Kidney (tissue), 14 donors: ENCODE data around the gene WASF2. TPM values are rescaled to one million over a fixed set of nuclear protein-coding genes. Genes with fewer than 3 reads are reported as not detected.

Experiments
- DNase-seq, 5 donors: peaks; one replicate each; pipeline ENCODE4 v3.0.0-alpha.2; 2013 to 2020
- FAIRE-seq: peaks from 2 replicates; lab custom pipeline; 2012; peaks lifted over from hg19 to GRCh38; lab: Jason Lieb, UNC
- H3K27ac ChIP-seq, 2 donors: one replicate each; pipeline ENCODE4 v1.7.0; 2013; ENCODE audit warnings: low read depth in 2 of 2, low read length in 2 of 2, inconsistent platforms in 1 of 2
- H3K27me3 ChIP-seq: one replicate; pipeline ENCODE4 v1.7.1; 2013; ENCODE audit warnings: low read length, inconsistent platforms; ENCODE audit not compliant: control insufficient read depth, insufficient read depth
- H3K36me3 ChIP-seq, 3 donors: one replicate each; pipeline versions ENCODE4 v1.7.0 to v1.7.1; 2013; ENCODE audit warnings: low read length in 3 of 3, control low read depth in 1 of 3, inconsistent platforms in 1 of 3; ENCODE audit not compliant: insufficient read depth in 3 of 3, control insufficient read depth in 2 of 3
- H3K4me1 ChIP-seq, 3 donors: one replicate each; pipeline versions ENCODE4 v1.7.0 to v1.7.1; 2013; ENCODE audit warnings: low read length in 3 of 3, inconsistent platforms in 1 of 3, low read depth in 1 of 3; ENCODE audit not compliant: control insufficient read depth in 2 of 3, insufficient read depth in 2 of 3
- H3K4me3 ChIP-seq, 3 donors: one replicate each; pipeline versions ENCODE4 v1.7.0 to v1.8.1; 2013; ENCODE audit warnings: low read length in 3 of 3, control low read depth in 1 of 3, inconsistent platforms in 1 of 3
- H3K9ac ChIP-seq, 3 donors: one replicate each; pipeline versions ENCODE4 v1.7.0 to v1.7.1; 2013; ENCODE audit warnings: low read length in 3 of 3, control low read depth in 1 of 3, inconsistent platforms in 1 of 3
- H3K9me3 ChIP-seq, 3 donors: one replicate each; pipeline versions ENCODE4 v1.7.0 to v1.7.1; 2013; ENCODE audit warnings: low read length in 3 of 3, control low read depth in 1 of 3, inconsistent platforms in 1 of 3; ENCODE audit not compliant: control insufficient read depth in 2 of 3, insufficient read depth in 1 of 3
- intact Hi-C: fragments of 100-400 bp; cut with DNase I; formaldehyde crosslinking; loops from one replicate; pipeline ENCODE4 v1.11.1; 2022
- polyA plus RNA-seq: library from polyadenylated mRNA; stranded (reverse); fragments of 350-450 nt; fragmentation: Illumina TruSeq; extraction: RNeasy Lipid Tissue Mini Kit (QIAGEN cat#74804); gene quantifications from one replicate; pipeline ENCODE4 v1.2.3, GENCODE V29; 2014; ENCODE audit warnings: low read depth, low replicate concordance; ENCODE audit not compliant: insufficient read depth
- total RNA-seq: library from RNA; stranded (reverse); fragmentation: NEBNext Ultra II Directional; extraction: Animal tissue kit (Norgen Biotek cat#: 25700); gene quantifications from one replicate; pipeline ENCODE4 v1.2.1, GENCODE V29; 2021
- TF ChIP-seq, protein P1 (sequence below): IDR thresholded peaks from 3 replicates; pipeline ENCODE4 v1.5.1; 2012; ENCODE audit warnings: mild to moderate bottlenecking, moderate library complexity, borderline replicate concordance; ENCODE audit not compliant: insufficient read depth; ENCODE audit errors: extremely low read depth
- donor health status: control.
- donor health status: control.
- donor health status: control.
- donor health status: control.
- donor health status: control.
- donor health status: DM: yes; HTN: yes; CAD: no.
- donor health status: Normal renal cell carcinoma (clear cell type).

WASF2 gene
- total and polyA plus RNA-seq, 2 donors from 2014 or later, result 23.9 to 159 TPM

DNA sequence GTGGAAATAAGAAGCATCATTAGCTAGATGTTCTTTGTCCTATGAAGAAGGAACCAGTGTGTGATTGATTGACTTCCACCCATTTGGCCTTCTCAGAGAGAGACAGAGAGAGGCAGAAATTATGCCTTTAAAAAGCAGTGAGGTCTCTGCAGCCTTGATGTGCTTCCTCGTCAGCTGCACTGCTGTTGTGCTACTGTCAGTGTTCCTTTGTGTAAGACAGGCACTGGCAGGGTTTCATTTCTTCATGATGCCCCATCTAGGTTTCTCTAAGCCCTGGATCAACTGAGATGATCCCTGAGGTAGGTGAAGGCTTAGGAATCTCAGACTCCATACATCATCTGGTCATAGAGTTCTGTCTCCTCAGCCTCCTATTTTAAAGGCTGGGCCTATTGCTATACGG, 62.6 kb downstream of the WASF2 start:
- TF ChIP-seq, protein P1, sequence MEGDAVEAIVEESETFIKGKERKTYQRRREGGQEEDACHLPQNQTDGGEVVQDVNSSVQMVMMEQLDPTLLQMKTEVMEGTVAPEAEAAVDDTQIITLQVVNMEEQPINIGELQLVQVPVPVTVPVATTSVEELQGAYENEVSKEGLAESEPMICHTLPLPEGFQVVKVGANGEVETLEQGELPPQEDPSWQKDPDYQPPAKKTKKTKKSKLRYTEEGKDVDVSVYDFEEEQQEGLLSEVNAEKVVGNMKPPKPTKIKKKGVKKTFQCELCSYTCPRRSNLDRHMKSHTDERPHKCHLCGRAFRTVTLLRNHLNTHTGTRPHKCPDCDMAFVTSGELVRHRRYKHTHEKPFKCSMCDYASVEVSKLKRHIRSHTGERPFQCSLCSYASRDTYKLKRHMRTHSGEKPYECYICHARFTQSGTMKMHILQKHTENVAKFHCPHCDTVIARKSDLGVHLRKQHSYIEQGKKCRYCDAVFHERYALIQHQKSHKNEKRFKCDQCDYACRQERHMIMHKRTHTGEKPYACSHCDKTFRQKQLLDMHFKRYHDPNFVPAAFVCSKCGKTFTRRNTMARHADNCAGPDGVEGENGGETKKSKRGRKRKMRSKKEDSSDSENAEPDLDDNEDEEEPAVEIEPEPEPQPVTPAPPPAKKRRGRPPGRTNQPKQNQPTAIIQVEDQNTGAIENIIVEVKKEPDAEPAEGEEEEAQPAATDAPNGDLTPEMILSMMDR, result no peak

GRCh38 chr1:27423709-27424108, 66.3 kb downstream of the WASF2 start:
- no peaks in the 10 kb centered on the region for H3K27me3 ChIP-seq
- TF ChIP-seq, protein P1, result no peak
- H3K36me3 ChIP-seq, result peaks cover 0 to 13% (median 2%) of the 10 kb centered on the region in 3 donors
- H3K9ac ChIP-seq, result no peak overlapping the region
- H3K9me3 ChIP-seq, result no peaks in the 10 kb centered on the region
- FAIRE-seq (no peak), DNase-seq (peak in 3 of 5 donors; percentile 63 to 75 (median 67))
- H3K27ac ChIP-seq, result no peak overlapping the region
- H3K4me1 ChIP-seq, result peaks cover 6 to 9% (median 6%) of the 10 kb centered on the region in 3 donors
- intact Hi-C loops, result no loop called here
- no peak overlapping the region for H3K4me3 ChIP-seq

More for the DNA sequence above, 62.6 kb downstream of the WASF2 start:
- Histone ChIP-seq H3K36me3 (peaks cover 0 to 13% (median 0%) of the 10 kb centered on the region in 3 donors), H3K9ac (no peak overlapping the region), H3K27ac (no peak overlapping the region), H3K9me3 (no peaks in the 10 kb centered on the region), H3K4me1 (peaks cover 5 to 28% (median 26%) of the 10 kb centered on the region in 3 donors), H3K27me3 (no peaks in the 10 kb centered on the region), H3K4me3 (no peak overlapping the region)
- FAIRE-seq (no peak), DNase-seq (no peak)
- intact Hi-C loops, result no loop called here

DNA sequence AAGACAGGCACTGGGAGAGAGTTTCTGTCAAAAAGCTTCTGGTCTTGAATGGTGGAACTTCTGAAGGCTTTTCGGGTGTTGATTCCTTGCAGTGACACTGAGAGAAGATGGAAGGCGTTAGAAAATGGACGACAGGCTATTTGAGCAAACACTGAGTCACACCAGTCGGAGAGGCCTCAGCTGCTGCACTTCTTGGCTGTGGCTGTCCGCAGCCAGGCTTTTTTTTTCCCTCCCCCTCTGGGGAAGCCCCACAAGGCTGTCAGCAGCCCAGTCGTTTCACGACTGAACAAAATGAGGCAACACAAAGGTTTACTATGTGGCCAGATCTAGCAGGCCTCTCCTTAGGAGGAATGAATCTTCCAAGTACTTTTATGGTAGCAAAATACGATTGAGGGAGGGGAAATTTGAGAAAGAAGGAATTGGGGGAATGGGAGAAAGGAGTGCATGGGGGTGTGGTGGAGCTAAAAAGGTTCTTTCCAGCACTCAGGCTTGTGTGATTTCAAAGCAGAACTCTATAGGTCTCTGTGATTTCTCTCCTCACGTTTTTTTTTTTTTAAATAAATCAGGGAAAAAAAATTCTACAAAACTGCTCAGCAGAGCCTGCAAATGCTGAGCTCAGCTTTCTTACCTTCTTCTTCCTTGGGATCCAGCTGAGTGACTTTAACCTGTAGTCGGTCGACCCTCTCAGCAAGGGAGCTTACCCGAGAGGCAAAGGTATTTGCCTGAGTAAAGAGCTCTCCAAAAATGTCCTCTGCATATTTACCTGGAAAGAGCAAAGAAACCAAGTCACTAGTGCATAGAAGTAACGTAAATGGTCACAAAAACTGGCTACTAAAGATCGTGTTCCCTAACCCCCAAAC, 71.4 kb downstream of the WASF2 start:
- peak; percentile 58 to 92 (median 70) for DNase-seq
- Histone ChIP-seq H3K36me3 (peaks cover 11 to 34% (median 31%) of the 10 kb centered on the region in 3 donors), H3K4me1 (peaks cover 4 to 13% (median 12%) of the 10 kb centered on the region in 3 donors), H3K4me3 (no peak overlapping the region), H3K9ac (no peak overlapping the region), H3K27ac (peak overlapping the region; percentile 29 to 52), H3K9me3 (no peaks in the 10 kb centered on the region), H3K27me3 (no peaks in the 10 kb centered on the region)
- TF ChIP-seq, protein P1, result no peak
- intact Hi-C loops, result loop anchor here (10.0 kb wide), 1 partner anchor 196 kb away; no protein-coding TSS in a partner anchor
- no peak for FAIRE-seq
